Right cardiac atrium (tissue), 5 donors: ENCODE measurements around the gene ESCO1. TPM values are rescaled to one million over a fixed set of nuclear protein-coding genes. Genes with fewer than 3 reads are reported as not detected.
"Not testable (repeated sequence)": the region's sequence is repeated elsewhere in the genome, so short reads cannot be mapped to it uniquely, and the experiment has no call there.

Experiments used
- ATAC-seq, 2 donors: fragments of 200-7000 bp; cut with Tn5 transposase; one replicate each; pipeline versions ENCODE4 v1.8.0 to v1.9.1; 2020; ENCODE audit warnings: moderate library complexity in 2 of 2, mild to moderate bottlenecking in 1 of 2
- DNase-seq, 3 donors: peaks; one replicate each; pipeline ENCODE4 v3.0.0-alpha.2; 2020
- H3K27ac ChIP-seq: one replicate; pipeline ENCODE4 v1.5.1; 2013; ENCODE audit warnings: mild to moderate bottlenecking, low read length, control low read depth, moderate library complexity
- H3K27me3 ChIP-seq: one replicate; pipeline ENCODE4 v1.6.1; 2013; ENCODE audit not compliant: control insufficient read depth, insufficient read depth
- H3K4me1 ChIP-seq: one replicate; pipeline ENCODE4 v1.6.1; 2013; ENCODE audit warnings: low read length; ENCODE audit not compliant: control insufficient read depth, insufficient read depth
- H3K4me3 ChIP-seq: one replicate; pipeline ENCODE4 v1.5.1; 2013; ENCODE audit warnings: low read length, control low read depth
- H3K9me3 ChIP-seq: one replicate; pipeline ENCODE4 v1.6.1; 2013; ENCODE audit warnings: low read length; ENCODE audit not compliant: control insufficient read depth
- WGBS: extraction: QIAGEN DNeasy Blood & Tissue Kit; methylation state at CpG from one replicate; pipeline ENCODE4 v1.1.7; 2013; 5-methylcytosine and 5-hydroxymethylcytosine counted together
- intact Hi-C, 4 donors: fragments of 100-400 bp; cut with DNase I; formaldehyde crosslinking; loops; one replicate each; pipeline versions ENCODE4 v1.11.0 to v1.14.0; 2022 to 2023
- polyA plus RNA-seq: library from polyadenylated mRNA; stranded (reverse); fragments of 200-250 nt; gene quantifications from one replicate; pipeline ENCODE4 v1.2.3, GENCODE V29; 2013
- total RNA-seq, 4 donors: library from RNA; stranded (reverse); fragmentation: NEBNext Ultra II Directional; extraction: Animal tissue kit (Norgen Biotek cat#: 25700); gene quantifications; one replicate each; pipeline ENCODE4 v1.2.1, GENCODE V29; 2021
- donor health status: healthy with polysubstance abuse.
- donor health status: DM: no; HTN: yes; CAD: no.
- donor health status: DM: no; HTN: no; CAD: no.
- donor health status: DM: no; HTN: yes; CAD: no; lungs with severe emphysema.
- donor health status: DM: yes; HTN: yes; CAD: no.

The ESCO1 gene
- total and polyA plus RNA-seq, 5 donors: 8.0 to 13.4 (median 11.2) TPM

- intact Hi-C loops, ATAC-seq, H3K9me3 ChIP-seq, H3K4me3 ChIP-seq, H3K4me1 ChIP-seq, DNase-seq, H3K27ac ChIP-seq, H3K27me3 ChIP-seq: not testable (repeated sequence)
- over 99% methylated on average over 19 of the region's 33 CpGs for WGBS
Measured at GRCh38 chr18:21592361-21592760, 8.1 kb downstream of the ESCO1 start.

GRCh38 chr18:21584391-21584790 is 16.1 kb downstream of the ESCO1 start:
- intact Hi-C loops: no loop called here
- 94% methylated on average over 5 of the region's 5 CpGs for WGBS

GRCh38 chr18:21575656-21576055 is 24.8 kb downstream of the ESCO1 start:
- no peaks in the 10 kb centered on the region for H3K9me3 ChIP-seq
- no peak overlapping the region for H3K4me3 ChIP-seq
- H3K4me1 ChIP-seq: no peaks in the 10 kb centered on the region
- H3K27ac ChIP-seq: no peak overlapping the region
- WGBS: 91% methylated on average over 4 of the region's 4 CpGs
- intact Hi-C loops: no loop called here
- H3K27me3 ChIP-seq: no peaks in the 10 kb centered on the region
- no peak for ATAC-seq
- DNase-seq: no peak

More at GRCh38 chr18:21584391-21584790, 16.1 kb downstream of the ESCO1 start:
- Histone ChIP-seq H3K9me3 (no peaks in the 10 kb centered on the region), H3K27ac (no peak overlapping the region), H3K4me1 (no peaks in the 10 kb centered on the region), H3K27me3 (no peaks in the 10 kb centered on the region), H3K4me3 (no peak overlapping the region)
- DNase-seq (no peak), ATAC-seq (no peak)

GRCh38 chr18:21571772-21572171 is 28.7 kb downstream of the ESCO1 start:
- no peak for ATAC-seq
- no peaks in the 10 kb centered on the region for H3K27me3 ChIP-seq
- no peak overlapping the region for H3K4me3 ChIP-seq
- intact Hi-C loops: no loop called here
- no peaks in the 10 kb centered on the region for H3K9me3 ChIP-seq
- no peaks in the 10 kb centered on the region for H3K4me1 ChIP-seq
- no peak for DNase-seq
- H3K27ac ChIP-seq: no peak overlapping the region

GRCh38 chr18:21559195-21559594 is 41.3 kb downstream of the ESCO1 start:
- intact Hi-C loops: no loop called here
- ATAC-seq: no peak
- H3K27ac ChIP-seq: no peak overlapping the region

GRCh38 chr18:21557607-21558253 is 42.8 kb downstream of the ESCO1 start:
- Histone ChIP-seq H3K27me3 (no peaks in the 10 kb centered on the region), H3K27ac (no peak overlapping the region), H3K4me1 (peaks cover 2% of the 10 kb centered on the region), H3K4me3 (no peak overlapping the region), H3K9me3 (no peaks in the 10 kb centered on the region)
- no peak for DNase-seq
- intact Hi-C loops: no loop called here
- ATAC-seq: peak in 1 of 2 donors; percentile 16
- WGBS: 66% methylated on average over 6 of the region's 6 CpGs

More at GRCh38 chr18:21559195-21559594, 41.3 kb downstream of the ESCO1 start:
- Histone ChIP-seq H3K27me3 (no peaks in the 10 kb centered on the region), H3K9me3 (no peaks in the 10 kb centered on the region), H3K4me3 (no peak overlapping the region), H3K4me1 (peaks cover 2% of the 10 kb centered on the region)
- DNase-seq: no peak

GRCh38 chr18:21550510-21550970 is 50.0 kb downstream of the ESCO1 start:
- 94% methylated on average over 11 of the region's 11 CpGs for WGBS
- no peak overlapping the region for H3K27ac ChIP-seq
- no peak overlapping the region for H3K4me3 ChIP-seq
- DNase-seq (no peak), ATAC-seq (no peak)
- H3K9me3 ChIP-seq: no peaks in the 10 kb centered on the region
- no peaks in the 10 kb centered on the region for H3K4me1 ChIP-seq
- intact Hi-C loops: no loop called here
- no peaks in the 10 kb centered on the region for H3K27me3 ChIP-seq

- Histone ChIP-seq H3K9me3 (no peaks in the 10 kb centered on the region), H3K4me3 (no peak overlapping the region), H3K4me1 (no peaks in the 10 kb centered on the region), H3K27ac (no peak overlapping the region), H3K27me3 (no peaks in the 10 kb centered on the region)
- WGBS: 98% methylated on average over 2 of the region's 2 CpGs
- intact Hi-C loops: no loop called here
- DNase-seq: no peak
- no peak for ATAC-seq
Measured at GRCh38 chr18:21548647-21549046, 51.9 kb downstream of the ESCO1 start.

GRCh38 chr18:21546423-21546822 is 54.1 kb downstream of the ESCO1 start:
- Histone ChIP-seq H3K9me3 (no peaks in the 10 kb centered on the region), H3K27me3 (no peaks in the 10 kb centered on the region), H3K27ac (no peak overlapping the region), H3K4me3 (no peak overlapping the region), H3K4me1 (no peaks in the 10 kb centered on the region)
- intact Hi-C loops: no loop called here
- DNase-seq (no peak), ATAC-seq (no peak)
- WGBS: 95% methylated on average over 5 of the region's 5 CpGs

- DNase-seq (no peak), ATAC-seq (no peak)
- 95% methylated on average over 3 of the region's 3 CpGs for WGBS
- no peak overlapping the region for H3K4me3 ChIP-seq
- intact Hi-C loops: no loop called here
- no peak overlapping the region for H3K27ac ChIP-seq
- H3K9me3 ChIP-seq: no peaks in the 10 kb centered on the region
- H3K27me3 ChIP-seq: no peaks in the 10 kb centered on the region
- no peaks in the 10 kb centered on the region for H3K4me1 ChIP-seq
Measured at GRCh38 chr18:21538230-21538629, 62.3 kb downstream of the ESCO1 start.

GRCh38 chr18:21534327-21534726 is 66.2 kb downstream of the ESCO1 start:
- intact Hi-C loops: no loop called here
- DNase-seq (no peak), ATAC-seq (no peak)
- Histone ChIP-seq H3K27ac (no peak overlapping the region), H3K9me3 (no peaks in the 10 kb centered on the region), H3K27me3 (no peaks in the 10 kb centered on the region), H3K4me1 (no peaks in the 10 kb centered on the region), H3K4me3 (no peak overlapping the region)
- 90% methylated on average over 1 of the region's 1 CpG for WGBS

- intact Hi-C loops: loop anchor here in 1 of 4 donors (10.0 kb wide), 1 partner anchor 62 kb away; no protein-coding TSS in a partner anchor
Measured at GRCh38 chr18:21526463-21526862, 74.0 kb downstream of the ESCO1 start.

More at GRCh38 chr18:21526463-21526862, 74.0 kb downstream of the ESCO1 start:
- WGBS: 54% methylated on average over 2 of the region's 2 CpGs
- H3K9me3 ChIP-seq: no peaks in the 10 kb centered on the region
- DNase-seq (no peak), ATAC-seq (peak; percentile 34 to 65)
- H3K4me1 ChIP-seq: no peaks in the 10 kb centered on the region
- H3K4me3 ChIP-seq: no peak overlapping the region
- H3K27me3 ChIP-seq: no peaks in the 10 kb centered on the region
- H3K27ac ChIP-seq: no peak overlapping the region
